Left ventricle myocardium inferior (tissue), 1 donor: ENCODE results near the gene ABCB1. TPM values are rescaled to one million over a fixed set of nuclear protein-coding genes. Genes with fewer than 3 reads are reported as not detected.
"Not testable (repeated sequence)": the region's sequence is repeated elsewhere in the genome, so short reads cannot be mapped to it uniquely, and the experiment has no call there.

Experiments used
- DNase-seq: peaks from one replicate; pipeline ENCODE4 v3.0.0-alpha.2; 2020
- H3K27ac ChIP-seq: fragments of 200-600 bp; replicated peaks from 2 replicates; pipeline ENCODE4 v1.8.0; 2021
- H3K27me3 ChIP-seq: fragments of 200-600 bp; 2 replicates; pipeline ENCODE4 v1.8.0; 2021; ENCODE audit warnings: low read depth
- H3K36me3 ChIP-seq: fragments of 200-600 bp; 2 replicates; pipeline ENCODE4 v1.8.0; 2021
- H3K4me1 ChIP-seq: fragments of 200-600 bp; 2 replicates; pipeline ENCODE4 v1.8.0; 2021
- H3K4me3 ChIP-seq: fragments of 200-600 bp; 2 replicates; pipeline ENCODE4 v1.8.0; 2021; ENCODE audit warnings: mild to moderate bottlenecking, moderate library complexity
- H3K9me3 ChIP-seq: fragments of 200-600 bp; replicated peaks from 2 replicates; pipeline ENCODE4 v1.8.0; 2021
- CTCF ChIP-seq: fragments of 200-600 bp; IDR thresholded peaks from 2 replicates; pipeline ENCODE4 v1.8.0; 2021; ENCODE audit warnings: antibody characterized with exemption, mild to moderate bottlenecking, borderline replicate concordance
- intact Hi-C: fragments of 100-400 bp; cut with micrococcal nuclease; formaldehyde crosslinking; loops from one replicate; pipeline ENCODE4 v1.11.0; 2022
- total RNA-seq: library from RNA; stranded (reverse); fragmentation: NEBNext Ultra II Directional; extraction: Animal tissue kit (Norgen Biotek cat#: 25700); gene quantifications from one replicate; pipeline ENCODE4 v1.2.1, GENCODE V29; 2021
- donor health status: DM: no; HTN: yes; CAD: no; lungs with severe emphysema.

The ABCB1 gene
- total RNA-seq, 1 donor from 2014 or later, result 1.0 TPM

- no peak for TF ChIP-seq CTCF
Measured at GRCh38 chr7:87473986-87474385, 126.7 kb downstream of the ABCB1 start.

GRCh38 chr7:87473192-87473591 lies 127.5 kb downstream of the ABCB1 start:
- TF ChIP-seq CTCF, result no peak
- DNase-seq, result no peak
- peak overlapping the region; percentile 75 for H3K4me3 ChIP-seq
- H3K36me3 ChIP-seq, result no peaks in the 10 kb centered on the region
- H3K27ac ChIP-seq, result peak overlapping the region; percentile 85
- H3K4me1 ChIP-seq, result peaks cover 35% of the 10 kb centered on the region
- H3K9me3 ChIP-seq, result no peaks in the 10 kb centered on the region
- H3K27me3 ChIP-seq, result no peaks in the 10 kb centered on the region
- intact Hi-C loops, result no loop called here

More at GRCh38 chr7:87473986-87474385, 126.7 kb downstream of the ABCB1 start:
- Histone ChIP-seq H3K27ac (peak overlapping the region; percentile 85), H3K9me3 (no peaks in the 10 kb centered on the region), H3K4me3 (peak overlapping the region; percentile 75), H3K4me1 (peaks cover 35% of the 10 kb centered on the region), H3K27me3 (no peaks in the 10 kb centered on the region), H3K36me3 (no peaks in the 10 kb centered on the region)
- no peak for DNase-seq
- intact Hi-C loops, result no loop called here

GRCh38 chr7:87471473-87471872 lies 129.2 kb downstream of the ABCB1 start:
- H3K4me3 ChIP-seq, result no peak overlapping the region
- H3K27ac ChIP-seq, result no peak overlapping the region
- no peaks in the 10 kb centered on the region for H3K9me3 ChIP-seq
- H3K4me1 ChIP-seq, result peaks cover 35% of the 10 kb centered on the region
- TF ChIP-seq CTCF, result no peak
- no peaks in the 10 kb centered on the region for H3K27me3 ChIP-seq
- no peak for DNase-seq
- no peaks in the 10 kb centered on the region for H3K36me3 ChIP-seq
- intact Hi-C loops, result no loop called here

DNA sequence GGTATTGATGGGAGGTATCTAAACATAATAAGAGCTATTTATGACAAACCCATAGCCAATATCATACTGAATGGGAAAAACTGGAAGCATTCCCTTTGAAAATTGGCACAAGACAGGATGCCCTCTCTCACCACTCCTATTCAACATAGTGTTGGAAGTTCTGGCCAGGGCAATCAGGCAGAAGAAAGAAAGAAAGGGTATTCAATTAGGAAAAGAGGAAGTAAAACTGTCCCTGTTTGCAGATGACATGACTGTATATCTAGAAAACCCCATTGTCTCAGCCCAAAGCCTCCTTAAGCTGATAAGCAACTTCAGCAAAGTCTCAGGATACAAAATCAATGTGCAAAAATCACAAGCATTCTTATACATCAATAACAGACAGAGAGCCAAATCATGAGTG lies 131.5 kb downstream of the ABCB1 start:
- H3K4me3 ChIP-seq, H3K36me3 ChIP-seq, H3K9me3 ChIP-seq, DNase-seq, intact Hi-C loops, H3K27ac ChIP-seq, H3K27me3 ChIP-seq: not testable (repeated sequence)
- H3K4me1 ChIP-seq, result peaks cover 20% of the 10 kb centered on the region

DNA sequence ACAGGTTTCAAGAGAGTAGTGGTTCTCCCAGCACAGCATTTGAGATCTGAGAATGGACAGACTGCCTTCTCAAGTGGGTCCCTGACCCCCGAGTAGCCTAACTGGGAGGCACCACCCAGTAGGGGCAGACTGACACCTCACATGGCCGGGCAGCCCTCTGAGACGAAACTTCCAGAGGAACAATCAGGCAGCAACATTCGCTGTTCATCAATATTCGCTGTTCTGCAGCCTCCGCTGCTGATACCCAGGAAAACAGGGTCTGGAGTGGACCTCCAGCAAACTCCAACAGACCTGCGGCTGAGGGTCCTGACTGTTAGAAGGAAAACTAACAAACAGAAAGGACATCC lies 135.2 kb downstream of the ABCB1 start:
- H3K36me3 ChIP-seq, H3K4me3 ChIP-seq, H3K27me3 ChIP-seq, H3K4me1 ChIP-seq, H3K9me3 ChIP-seq, DNase-seq, intact Hi-C loops, H3K27ac ChIP-seq: not testable (repeated sequence)

DNA sequence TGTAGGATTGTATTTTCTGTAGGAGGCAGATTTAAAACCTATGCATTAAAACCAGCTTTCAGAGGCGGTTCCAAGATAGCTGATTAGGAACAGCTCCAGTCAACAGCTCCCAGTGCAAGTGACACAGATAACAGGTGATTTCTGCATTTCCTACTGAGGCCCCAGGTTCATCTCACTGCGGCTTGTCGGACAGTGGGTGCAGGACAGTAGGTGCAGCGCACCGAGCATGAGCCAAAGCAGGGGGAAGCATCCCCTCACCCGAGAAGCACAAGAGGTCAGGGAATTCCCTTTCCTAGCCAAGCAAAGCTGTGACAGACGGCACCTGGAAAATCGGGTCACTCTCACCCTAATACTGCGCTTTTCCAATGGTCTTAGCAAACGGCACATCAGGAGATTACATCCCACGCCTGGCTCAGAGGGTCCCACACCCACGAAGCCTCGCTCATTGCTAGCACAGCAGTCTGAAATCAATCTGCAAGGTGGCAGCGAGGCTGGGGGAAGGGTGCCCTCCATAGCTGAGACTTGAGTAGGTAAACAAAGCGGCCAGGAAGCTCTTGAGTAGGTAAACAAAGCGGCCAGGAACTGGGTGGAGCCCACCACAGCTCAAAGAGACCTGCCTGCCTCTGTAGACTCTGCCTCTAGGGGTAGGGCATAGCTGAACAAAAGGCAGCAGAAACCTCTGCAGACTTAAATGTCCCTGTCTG lies 135.7 kb downstream of the ABCB1 start:
- H3K9me3 ChIP-seq, H3K36me3 ChIP-seq, DNase-seq, H3K4me3 ChIP-seq, H3K27ac ChIP-seq, H3K27me3 ChIP-seq, intact Hi-C loops, H3K4me1 ChIP-seq: not testable (repeated sequence)

DNA sequence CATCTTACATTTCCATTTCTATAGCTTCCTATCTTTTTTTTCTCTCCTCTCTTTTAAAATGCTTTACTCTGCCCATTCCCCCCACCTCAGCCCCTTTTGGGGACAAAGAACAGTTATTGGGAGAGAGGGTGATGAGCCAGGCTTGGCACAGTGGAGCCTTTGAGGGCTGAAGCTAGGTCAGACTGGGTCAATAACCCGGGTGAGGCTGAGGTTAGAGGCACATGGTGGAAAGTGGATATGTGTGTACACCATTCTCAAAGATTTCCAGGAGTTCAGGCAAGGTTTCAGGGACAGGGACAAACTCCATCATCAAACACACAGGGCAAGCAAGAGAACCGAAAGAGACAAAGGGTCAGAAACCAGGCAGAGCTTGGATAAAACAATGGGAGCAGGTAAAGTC lies 136.7 kb downstream of the ABCB1 start:
- no peak for TF ChIP-seq CTCF
- Histone ChIP-seq H3K27ac (no peak overlapping the region), H3K9me3 (no peaks in the 10 kb centered on the region), H3K27me3 (no peaks in the 10 kb centered on the region), H3K36me3 (no peaks in the 10 kb centered on the region), H3K4me1 (peaks cover 4% of the 10 kb centered on the region), H3K4me3 (no peak overlapping the region)
- intact Hi-C loops, result no loop called here
- DNase-seq, result no peak

DNA sequence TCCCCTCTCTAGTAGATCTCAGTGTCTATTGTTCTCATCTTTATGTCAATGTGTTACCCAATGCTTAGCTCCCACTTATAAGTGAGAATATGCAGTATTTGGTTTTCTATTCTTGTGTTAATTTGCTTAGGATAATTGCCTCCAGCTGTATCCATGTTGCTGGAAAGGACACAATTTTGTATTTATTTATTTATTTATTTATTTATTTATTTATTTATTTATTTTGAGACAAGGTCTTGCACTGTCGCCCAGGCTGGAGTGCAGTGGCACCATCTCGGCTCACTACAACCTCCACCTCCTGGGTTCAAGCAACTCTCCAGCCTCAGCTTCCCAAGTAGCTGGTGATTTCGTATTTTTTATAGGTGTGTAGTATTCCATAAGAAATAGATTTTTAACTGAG lies 140.2 kb downstream of the ABCB1 start:
- H3K9me3 ChIP-seq, H3K27me3 ChIP-seq, H3K27ac ChIP-seq, H3K36me3 ChIP-seq, H3K4me3 ChIP-seq, intact Hi-C loops, DNase-seq: not testable (repeated sequence)
- peaks cover 17% of the 10 kb centered on the region for H3K4me1 ChIP-seq
